Neural cell (in vitro differentiated cells): ENCODE measurements around the gene SRI.

Experiments used
- EP300 ChIP-seq: fragments of 450-650 bp; conservative IDR thresholded peaks from 2 replicates; pipeline ENCODE4 v1.6.1; 2014; ENCODE audit warnings: antibody characterized with exemption, mild to moderate bottlenecking, moderate library complexity; ENCODE audit not compliant: poor library complexity, severe bottlenecking
- EZH2 ChIP-seq: fragments of 200-600, 300-800 bp; shearing (Covaris generic), sonication (generic); IDR thresholded peaks from 2 replicates; pipeline ENCODE4 v1.6.1; 2014; ENCODE audit warnings: antibody characterized with exemption, low read length, borderline replicate concordance, mild to moderate bottlenecking; ENCODE audit not compliant: insufficient read depth, poor library complexity, severe bottlenecking
- MXI1 ChIP-seq: fragments of 450-650 bp; conservative IDR thresholded peaks from 2 replicates; pipeline ENCODE4 v1.6.1; 2014; ENCODE audit warnings: antibody characterized with exemption, mild to moderate bottlenecking; ENCODE audit not compliant: poor library complexity, severe bottlenecking
- POLR2AphosphoS5 ChIP-seq: IDR thresholded peaks from 2 replicates; pipeline ENCODE4 v1.6.1; 2012
- RAD21 ChIP-seq: fragments of 450-650 bp; conservative IDR thresholded peaks from 2 replicates; pipeline ENCODE4 v1.6.1; 2014; ENCODE audit warnings: antibody characterized with exemption, mild to moderate bottlenecking, moderate library complexity
- TAF1 ChIP-seq: IDR thresholded peaks from 2 replicates; pipeline ENCODE4 v1.6.1; 2012; ENCODE audit warnings: low read depth
- TF ChIP-seq, protein P1 (sequence below): fragments of 450-650 bp; IDR thresholded peaks from 2 replicates; pipeline ENCODE4 v1.5.1; 2014; ENCODE audit warnings: antibody characterized with exemption, mild to moderate bottlenecking, moderate library complexity; ENCODE audit not compliant: poor library complexity, severe bottlenecking
- TF ChIP-seq, protein P2 (sequence below): IDR thresholded peaks from 2 replicates; pipeline ENCODE4 v1.6.1; 2012; ENCODE audit warnings: borderline replicate concordance

DNA sequence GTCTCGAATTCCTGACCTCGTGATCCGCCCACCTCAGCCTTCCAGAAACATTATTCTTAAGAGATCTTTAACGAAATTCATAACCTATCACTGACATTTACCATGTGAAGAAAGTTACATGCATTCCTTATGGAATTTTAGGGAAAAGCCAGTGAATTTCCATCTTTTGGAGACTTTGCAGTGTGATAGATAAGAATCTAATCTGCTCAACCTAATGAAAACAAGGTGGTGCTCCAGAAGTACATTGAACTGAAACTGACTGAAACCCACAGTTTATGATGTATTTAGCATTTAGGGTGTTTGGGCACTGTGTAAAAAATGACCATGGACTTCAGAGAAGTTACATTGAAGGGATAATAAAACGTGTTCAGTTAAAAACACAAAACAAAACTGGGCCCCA lies 43.6 kb downstream of the SRI start:
- TF ChIP-seq, protein P1, sequence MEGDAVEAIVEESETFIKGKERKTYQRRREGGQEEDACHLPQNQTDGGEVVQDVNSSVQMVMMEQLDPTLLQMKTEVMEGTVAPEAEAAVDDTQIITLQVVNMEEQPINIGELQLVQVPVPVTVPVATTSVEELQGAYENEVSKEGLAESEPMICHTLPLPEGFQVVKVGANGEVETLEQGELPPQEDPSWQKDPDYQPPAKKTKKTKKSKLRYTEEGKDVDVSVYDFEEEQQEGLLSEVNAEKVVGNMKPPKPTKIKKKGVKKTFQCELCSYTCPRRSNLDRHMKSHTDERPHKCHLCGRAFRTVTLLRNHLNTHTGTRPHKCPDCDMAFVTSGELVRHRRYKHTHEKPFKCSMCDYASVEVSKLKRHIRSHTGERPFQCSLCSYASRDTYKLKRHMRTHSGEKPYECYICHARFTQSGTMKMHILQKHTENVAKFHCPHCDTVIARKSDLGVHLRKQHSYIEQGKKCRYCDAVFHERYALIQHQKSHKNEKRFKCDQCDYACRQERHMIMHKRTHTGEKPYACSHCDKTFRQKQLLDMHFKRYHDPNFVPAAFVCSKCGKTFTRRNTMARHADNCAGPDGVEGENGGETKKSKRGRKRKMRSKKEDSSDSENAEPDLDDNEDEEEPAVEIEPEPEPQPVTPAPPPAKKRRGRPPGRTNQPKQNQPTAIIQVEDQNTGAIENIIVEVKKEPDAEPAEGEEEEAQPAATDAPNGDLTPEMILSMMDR, result no peak
- TF ChIP-seq EZH2, result no peak
- TF ChIP-seq, protein P2, sequence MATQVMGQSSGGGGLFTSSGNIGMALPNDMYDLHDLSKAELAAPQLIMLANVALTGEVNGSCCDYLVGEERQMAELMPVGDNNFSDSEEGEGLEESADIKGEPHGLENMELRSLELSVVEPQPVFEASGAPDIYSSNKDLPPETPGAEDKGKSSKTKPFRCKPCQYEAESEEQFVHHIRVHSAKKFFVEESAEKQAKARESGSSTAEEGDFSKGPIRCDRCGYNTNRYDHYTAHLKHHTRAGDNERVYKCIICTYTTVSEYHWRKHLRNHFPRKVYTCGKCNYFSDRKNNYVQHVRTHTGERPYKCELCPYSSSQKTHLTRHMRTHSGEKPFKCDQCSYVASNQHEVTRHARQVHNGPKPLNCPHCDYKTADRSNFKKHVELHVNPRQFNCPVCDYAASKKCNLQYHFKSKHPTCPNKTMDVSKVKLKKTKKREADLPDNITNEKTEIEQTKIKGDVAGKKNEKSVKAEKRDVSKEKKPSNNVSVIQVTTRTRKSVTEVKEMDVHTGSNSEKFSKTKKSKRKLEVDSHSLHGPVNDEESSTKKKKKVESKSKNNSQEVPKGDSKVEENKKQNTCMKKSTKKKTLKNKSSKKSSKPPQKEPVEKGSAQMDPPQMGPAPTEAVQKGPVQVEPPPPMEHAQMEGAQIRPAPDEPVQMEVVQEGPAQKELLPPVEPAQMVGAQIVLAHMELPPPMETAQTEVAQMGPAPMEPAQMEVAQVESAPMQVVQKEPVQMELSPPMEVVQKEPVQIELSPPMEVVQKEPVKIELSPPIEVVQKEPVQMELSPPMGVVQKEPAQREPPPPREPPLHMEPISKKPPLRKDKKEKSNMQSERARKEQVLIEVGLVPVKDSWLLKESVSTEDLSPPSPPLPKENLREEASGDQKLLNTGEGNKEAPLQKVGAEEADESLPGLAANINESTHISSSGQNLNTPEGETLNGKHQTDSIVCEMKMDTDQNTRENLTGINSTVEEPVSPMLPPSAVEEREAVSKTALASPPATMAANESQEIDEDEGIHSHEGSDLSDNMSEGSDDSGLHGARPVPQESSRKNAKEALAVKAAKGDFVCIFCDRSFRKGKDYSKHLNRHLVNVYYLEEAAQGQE, result no peak
- no peak for TF ChIP-seq EP300
- no peak for TF ChIP-seq TAF1
- TF ChIP-seq RAD21, result no peak
- TF ChIP-seq MXI1, result no peak
- TF ChIP-seq POLR2AphosphoS5, result no peak
